WTC11 (cell line): ENCODE data around the gene MX2.

Source experiments
- CREB1 ChIP-seq: sonication (generic); formaldehyde crosslinking; IDR thresholded peaks from 2 replicates; pipeline ENCODE4 v1.8.0; 2023; ENCODE audit warnings: mild to moderate bottlenecking, missing genetic modification reagents
- CREM ChIP-seq: sonication (generic); formaldehyde crosslinking; IDR thresholded peaks from 2 replicates; pipeline ENCODE4 v1.8.1; 2022; ENCODE audit warnings: mild to moderate bottlenecking, missing genetic modification reagents, moderate library complexity
- ELF4 ChIP-seq: sonication (generic); formaldehyde crosslinking; IDR thresholded peaks from 2 replicates; pipeline ENCODE4 v1.8.1; 2022; ENCODE audit warnings: low read depth, mild to moderate bottlenecking, moderate library complexity, missing genetic modification reagents
- ETV6 ChIP-seq: sonication (generic); formaldehyde crosslinking; IDR thresholded peaks from 2 replicates; pipeline ENCODE4 v1.8.1; 2022; ENCODE audit warnings: mild to moderate bottlenecking, missing genetic modification reagents
- ZNF121 ChIP-seq: sonication (generic); formaldehyde crosslinking; IDR thresholded peaks from 2 replicates; pipeline ENCODE4 v1.8.0; 2023; ENCODE audit warnings: missing genetic modification reagents
- TF ChIP-seq, protein P1 (sequence below): fragments of 200-600 bp; IDR thresholded peaks from 2 replicates; pipeline ENCODE4 v1.8.0; 2022; ENCODE audit warnings: antibody characterized with exemption
- TF ChIP-seq, protein P2 (sequence below): sonication (generic); formaldehyde crosslinking; IDR thresholded peaks from 2 replicates; pipeline ENCODE4 v1.8.1; 2022; ENCODE audit warnings: low read depth, missing genetic modification reagents, borderline replicate concordance
- TF ChIP-seq, protein P3 (sequence below): sonication (generic); formaldehyde crosslinking; IDR thresholded peaks from 2 replicates; pipeline ENCODE4 v1.8.0; 2022; ENCODE audit warnings: mild to moderate bottlenecking, missing genetic modification reagents
- TF ChIP-seq, protein P4 (sequence below): sonication (generic); formaldehyde crosslinking; conservative IDR thresholded peaks from 2 replicates; pipeline ENCODE4 v1.8.1; 2022; ENCODE audit warnings: mild to moderate bottlenecking, missing genetic modification reagents
- TF ChIP-seq, protein P5 (sequence below): sonication (generic); formaldehyde crosslinking; IDR thresholded peaks from 2 replicates; pipeline ENCODE4 v1.8.1; 2022; ENCODE audit warnings: missing genetic modification reagents, borderline replicate concordance
- TF ChIP-seq, protein P6 (sequence below): sonication (generic); formaldehyde crosslinking; IDR thresholded peaks from 2 replicates; pipeline ENCODE4 v1.8.1; 2023; ENCODE audit warnings: mild to moderate bottlenecking, missing genetic modification reagents, moderate library complexity
- TF ChIP-seq, protein P7 (sequence below): sonication (generic); formaldehyde crosslinking; IDR thresholded peaks from 2 replicates; pipeline ENCODE4 v1.8.0; 2022; ENCODE audit warnings: missing genetic modification reagents

DNA sequence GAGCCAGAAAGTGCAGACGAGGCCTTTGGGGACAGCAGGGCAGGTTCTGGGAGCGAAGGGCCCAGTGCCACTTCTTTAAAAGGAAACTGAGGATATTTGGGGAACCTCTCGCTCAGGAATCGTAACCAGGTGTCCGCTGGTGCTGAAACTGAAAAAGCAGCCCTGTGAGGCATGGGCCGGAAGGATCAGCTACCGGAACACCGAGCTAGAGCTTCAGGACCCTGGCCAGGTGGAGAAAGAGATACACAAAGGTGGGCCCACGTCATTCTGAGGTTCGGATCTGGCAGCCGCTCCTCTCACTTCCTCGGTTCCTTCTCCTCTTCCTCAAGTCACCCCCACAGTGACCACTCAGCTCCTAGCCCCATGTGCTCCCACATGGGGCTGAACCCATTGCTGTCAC is 18.1 kb downstream of the MX2 start:
- TF ChIP-seq, protein P1, sequence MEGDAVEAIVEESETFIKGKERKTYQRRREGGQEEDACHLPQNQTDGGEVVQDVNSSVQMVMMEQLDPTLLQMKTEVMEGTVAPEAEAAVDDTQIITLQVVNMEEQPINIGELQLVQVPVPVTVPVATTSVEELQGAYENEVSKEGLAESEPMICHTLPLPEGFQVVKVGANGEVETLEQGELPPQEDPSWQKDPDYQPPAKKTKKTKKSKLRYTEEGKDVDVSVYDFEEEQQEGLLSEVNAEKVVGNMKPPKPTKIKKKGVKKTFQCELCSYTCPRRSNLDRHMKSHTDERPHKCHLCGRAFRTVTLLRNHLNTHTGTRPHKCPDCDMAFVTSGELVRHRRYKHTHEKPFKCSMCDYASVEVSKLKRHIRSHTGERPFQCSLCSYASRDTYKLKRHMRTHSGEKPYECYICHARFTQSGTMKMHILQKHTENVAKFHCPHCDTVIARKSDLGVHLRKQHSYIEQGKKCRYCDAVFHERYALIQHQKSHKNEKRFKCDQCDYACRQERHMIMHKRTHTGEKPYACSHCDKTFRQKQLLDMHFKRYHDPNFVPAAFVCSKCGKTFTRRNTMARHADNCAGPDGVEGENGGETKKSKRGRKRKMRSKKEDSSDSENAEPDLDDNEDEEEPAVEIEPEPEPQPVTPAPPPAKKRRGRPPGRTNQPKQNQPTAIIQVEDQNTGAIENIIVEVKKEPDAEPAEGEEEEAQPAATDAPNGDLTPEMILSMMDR = no peak
- TF ChIP-seq, protein P2, sequence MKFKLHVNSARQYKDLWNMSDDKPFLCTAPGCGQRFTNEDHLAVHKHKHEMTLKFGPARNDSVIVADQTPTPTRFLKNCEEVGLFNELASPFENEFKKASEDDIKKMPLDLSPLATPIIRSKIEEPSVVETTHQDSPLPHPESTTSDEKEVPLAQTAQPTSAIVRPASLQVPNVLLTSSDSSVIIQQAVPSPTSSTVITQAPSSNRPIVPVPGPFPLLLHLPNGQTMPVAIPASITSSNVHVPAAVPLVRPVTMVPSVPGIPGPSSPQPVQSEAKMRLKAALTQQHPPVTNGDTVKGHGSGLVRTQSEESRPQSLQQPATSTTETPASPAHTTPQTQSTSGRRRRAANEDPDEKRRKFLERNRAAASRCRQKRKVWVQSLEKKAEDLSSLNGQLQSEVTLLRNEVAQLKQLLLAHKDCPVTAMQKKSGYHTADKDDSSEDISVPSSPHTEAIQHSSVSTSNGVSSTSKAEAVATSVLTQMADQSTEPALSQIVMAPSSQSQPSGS (CRISPR knock-in tag) = no peak
- TF ChIP-seq ETV6 (CRISPR knock-in tag) = no peak
- TF ChIP-seq, protein P3, sequence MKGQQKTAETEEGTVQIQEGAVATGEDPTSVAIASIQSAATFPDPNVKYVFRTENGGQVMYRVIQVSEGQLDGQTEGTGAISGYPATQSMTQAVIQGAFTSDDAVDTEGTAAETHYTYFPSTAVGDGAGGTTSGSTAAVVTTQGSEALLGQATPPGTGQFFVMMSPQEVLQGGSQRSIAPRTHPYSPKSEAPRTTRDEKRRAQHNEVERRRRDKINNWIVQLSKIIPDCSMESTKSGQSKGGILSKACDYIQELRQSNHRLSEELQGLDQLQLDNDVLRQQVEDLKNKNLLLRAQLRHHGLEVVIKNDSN = no peak
- TF ChIP-seq, protein P4, sequence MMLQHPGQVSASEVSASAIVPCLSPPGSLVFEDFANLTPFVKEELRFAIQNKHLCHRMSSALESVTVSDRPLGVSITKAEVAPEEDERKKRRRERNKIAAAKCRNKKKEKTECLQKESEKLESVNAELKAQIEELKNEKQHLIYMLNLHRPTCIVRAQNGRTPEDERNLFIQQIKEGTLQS (CRISPR knock-in tag) = no peak
- no peak for TF ChIP-seq ELF4
- TF ChIP-seq CREM (CRISPR knock-in tag) = no peak
- TF ChIP-seq, protein P5, sequence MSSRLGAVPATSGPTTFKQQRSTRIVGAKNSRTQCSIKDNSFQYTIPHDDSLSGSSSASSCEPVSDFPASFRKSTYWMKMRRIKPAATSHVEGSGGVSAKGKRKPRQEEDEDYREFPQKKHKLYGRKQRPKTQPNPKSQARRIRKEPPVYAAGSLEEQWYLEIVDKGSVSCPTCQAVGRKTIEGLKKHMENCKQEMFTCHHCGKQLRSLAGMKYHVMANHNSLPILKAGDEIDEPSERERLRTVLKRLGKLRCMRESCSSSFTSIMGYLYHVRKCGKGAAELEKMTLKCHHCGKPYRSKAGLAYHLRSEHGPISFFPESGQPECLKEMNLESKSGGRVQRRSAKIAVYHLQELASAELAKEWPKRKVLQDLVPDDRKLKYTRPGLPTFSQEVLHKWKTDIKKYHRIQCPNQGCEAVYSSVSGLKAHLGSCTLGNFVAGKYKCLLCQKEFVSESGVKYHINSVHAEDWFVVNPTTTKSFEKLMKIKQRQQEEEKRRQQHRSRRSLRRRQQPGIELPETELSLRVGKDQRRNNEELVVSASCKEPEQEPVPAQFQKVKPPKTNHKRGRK (CRISPR knock-in tag) = no peak
- TF ChIP-seq, protein P6, sequence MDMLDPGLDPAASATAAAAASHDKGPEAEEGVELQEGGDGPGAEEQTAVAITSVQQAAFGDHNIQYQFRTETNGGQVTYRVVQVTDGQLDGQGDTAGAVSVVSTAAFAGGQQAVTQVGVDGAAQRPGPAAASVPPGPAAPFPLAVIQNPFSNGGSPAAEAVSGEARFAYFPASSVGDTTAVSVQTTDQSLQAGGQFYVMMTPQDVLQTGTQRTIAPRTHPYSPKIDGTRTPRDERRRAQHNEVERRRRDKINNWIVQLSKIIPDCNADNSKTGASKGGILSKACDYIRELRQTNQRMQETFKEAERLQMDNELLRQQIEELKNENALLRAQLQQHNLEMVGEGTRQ = no peak
- TF ChIP-seq ZNF121 (CRISPR knock-in tag) = no peak
- no peak for TF ChIP-seq CREB1
- TF ChIP-seq, protein P7, sequence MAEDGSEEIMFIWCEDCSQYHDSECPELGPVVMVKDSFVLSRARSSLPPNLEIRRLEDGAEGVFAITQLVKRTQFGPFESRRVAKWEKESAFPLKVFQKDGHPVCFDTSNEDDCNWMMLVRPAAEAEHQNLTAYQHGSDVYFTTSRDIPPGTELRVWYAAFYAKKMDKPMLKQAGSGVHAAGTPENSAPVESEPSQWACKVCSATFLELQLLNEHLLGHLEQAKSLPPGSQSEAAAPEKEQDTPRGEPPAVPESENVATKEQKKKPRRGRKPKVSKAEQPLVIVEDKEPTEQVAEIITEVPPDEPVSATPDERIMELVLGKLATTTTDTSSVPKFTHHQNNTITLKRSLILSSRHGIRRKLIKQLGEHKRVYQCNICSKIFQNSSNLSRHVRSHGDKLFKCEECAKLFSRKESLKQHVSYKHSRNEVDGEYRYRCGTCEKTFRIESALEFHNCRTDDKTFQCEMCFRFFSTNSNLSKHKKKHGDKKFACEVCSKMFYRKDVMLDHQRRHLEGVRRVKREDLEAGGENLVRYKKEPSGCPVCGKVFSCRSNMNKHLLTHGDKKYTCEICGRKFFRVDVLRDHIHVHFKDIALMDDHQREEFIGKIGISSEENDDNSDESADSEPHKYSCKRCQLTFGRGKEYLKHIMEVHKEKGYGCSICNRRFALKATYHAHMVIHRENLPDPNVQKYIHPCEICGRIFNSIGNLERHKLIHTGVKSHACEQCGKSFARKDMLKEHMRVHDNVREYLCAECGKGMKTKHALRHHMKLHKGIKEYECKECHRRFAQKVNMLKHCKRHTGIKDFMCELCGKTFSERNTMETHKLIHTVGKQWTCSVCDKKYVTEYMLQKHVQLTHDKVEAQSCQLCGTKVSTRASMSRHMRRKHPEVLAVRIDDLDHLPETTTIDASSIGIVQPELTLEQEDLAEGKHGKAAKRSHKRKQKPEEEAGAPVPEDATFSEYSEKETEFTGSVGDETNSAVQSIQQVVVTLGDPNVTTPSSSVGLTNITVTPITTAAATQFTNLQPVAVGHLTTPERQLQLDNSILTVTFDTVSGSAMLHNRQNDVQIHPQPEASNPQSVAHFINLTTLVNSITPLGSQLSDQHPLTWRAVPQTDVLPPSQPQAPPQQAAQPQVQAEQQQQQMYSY (CRISPR knock-in tag) = no peak
